VCaP (cell line): ENCODE measurements around the gene DDX11.
"Not testable (repeated sequence)": the region's sequence is repeated elsewhere in the genome, so short reads cannot be mapped to it uniquely, and the experiment has no call there.

Experiments used
- H3K27ac ChIP-seq: fragments of 450-650 bp; 2 replicates; pipeline ENCODE4 v1.5.1; 2017
- CTCF ChIP-seq: fragments of 450-650 bp; conservative IDR thresholded peaks from 2 replicates; pipeline ENCODE4 v1.5.1; 2017; ENCODE audit warnings: mild to moderate bottlenecking, moderate library complexity

Gene DDX11

GRCh38 chr12:31105668-31106067, 32.0 kb downstream of the DDX11 start:
- TF ChIP-seq CTCF: no peak
- no peak overlapping the region for H3K27ac ChIP-seq

GRCh38 chr12:31106101-31106803, 32.6 kb downstream of the DDX11 start:
- no peak for TF ChIP-seq CTCF
- no peak overlapping the region for H3K27ac ChIP-seq

- not testable (repeated sequence) for H3K27ac ChIP-seq
Observed at GRCh38 chr12:31109773-31110172, 36.1 kb downstream of the DDX11 start.

GRCh38 chr12:31110263-31110662, 36.6 kb downstream of the DDX11 start:
- H3K27ac ChIP-seq: not testable (repeated sequence)

- H3K27ac ChIP-seq: not testable (repeated sequence)
Observed at GRCh38 chr12:31115092-31115601, 41.5 kb downstream of the DDX11 start.

- peak overlapping the region; percentile 21; the same call in 1 of the 2 replicates for H3K27ac ChIP-seq
Observed at GRCh38 chr12:31116846-31117202, 43.2 kb downstream of the DDX11 start.

GRCh38 chr12:31117203-31118011, 43.7 kb downstream of the DDX11 start:
- H3K27ac ChIP-seq: peak overlapping the region; percentile 21; the same call in 1 of the 2 replicates
- TF ChIP-seq CTCF: peak; percentile 89

GRCh38 chr12:31118347-31119191, 44.9 kb downstream of the DDX11 start:
- no peak for TF ChIP-seq CTCF
- no peak overlapping the region for H3K27ac ChIP-seq

GRCh38 chr12:31119192-31119802, 45.6 kb downstream of the DDX11 start:
- no peak overlapping the region for H3K27ac ChIP-seq
- TF ChIP-seq CTCF: no peak
